ENCODE results near the gene C1orf167. TPM values are rescaled to one million over a fixed set of nuclear protein-coding genes. Genes with fewer than 3 reads are reported as not detected.

C1orf167 gene
- total RNA-seq, 1 donor from 2014 or later, result not detected

DNA sequence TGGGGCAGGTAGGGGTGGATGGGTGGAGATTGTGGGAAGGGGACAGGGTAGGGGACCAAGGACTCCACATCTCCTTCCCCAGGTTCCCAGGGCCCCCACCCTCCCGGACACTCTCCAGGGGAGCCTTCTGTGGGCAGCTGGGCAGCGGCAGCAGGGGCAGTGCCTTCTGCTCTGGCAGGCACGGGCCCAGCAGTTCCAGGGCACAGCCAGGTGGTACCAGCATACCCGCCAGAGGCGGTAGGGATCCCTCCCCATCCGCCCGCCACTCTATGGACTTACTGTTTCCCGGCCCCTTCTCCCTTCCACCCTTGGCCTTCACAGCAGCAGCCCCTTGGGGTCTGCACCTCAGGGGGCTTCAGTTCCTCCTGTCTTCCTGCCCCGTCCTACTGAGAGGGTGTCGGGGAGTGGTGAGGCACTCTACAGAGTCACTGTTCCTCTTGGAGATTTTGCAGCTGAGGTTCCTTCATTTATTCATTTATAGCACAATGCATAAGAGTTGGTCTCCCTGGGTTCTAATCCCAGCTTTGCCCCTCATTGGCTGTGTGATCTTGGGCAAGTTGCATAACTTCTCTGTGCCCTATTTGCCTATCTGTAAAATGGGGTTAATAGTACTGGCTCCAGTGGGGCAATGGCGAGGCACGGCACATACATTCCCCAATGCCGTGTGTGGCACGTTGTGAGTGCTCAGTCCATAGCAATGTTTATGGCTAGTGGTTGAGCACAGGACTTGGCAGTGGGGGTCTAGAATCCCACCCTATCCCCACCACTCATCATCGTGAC lies 17.0 kb downstream of the C1orf167 start:
- Mint-ChIP-seq H3K4me1 (no peaks in the 10 kb centered on the region), H3K9me3 (no peaks in the 10 kb centered on the region), H3K36me3 (ENCODE audit: low read depth) (no peaks in the 10 kb centered on the region), H3K27me3 (no peaks in the 10 kb centered on the region), H3K27ac (no peak overlapping the region), H3K4me3 (no peak overlapping the region)
- DNase-seq, result no peak
- intact Hi-C loops (cut with micrococcal nuclease), result no loop called here

DNA sequence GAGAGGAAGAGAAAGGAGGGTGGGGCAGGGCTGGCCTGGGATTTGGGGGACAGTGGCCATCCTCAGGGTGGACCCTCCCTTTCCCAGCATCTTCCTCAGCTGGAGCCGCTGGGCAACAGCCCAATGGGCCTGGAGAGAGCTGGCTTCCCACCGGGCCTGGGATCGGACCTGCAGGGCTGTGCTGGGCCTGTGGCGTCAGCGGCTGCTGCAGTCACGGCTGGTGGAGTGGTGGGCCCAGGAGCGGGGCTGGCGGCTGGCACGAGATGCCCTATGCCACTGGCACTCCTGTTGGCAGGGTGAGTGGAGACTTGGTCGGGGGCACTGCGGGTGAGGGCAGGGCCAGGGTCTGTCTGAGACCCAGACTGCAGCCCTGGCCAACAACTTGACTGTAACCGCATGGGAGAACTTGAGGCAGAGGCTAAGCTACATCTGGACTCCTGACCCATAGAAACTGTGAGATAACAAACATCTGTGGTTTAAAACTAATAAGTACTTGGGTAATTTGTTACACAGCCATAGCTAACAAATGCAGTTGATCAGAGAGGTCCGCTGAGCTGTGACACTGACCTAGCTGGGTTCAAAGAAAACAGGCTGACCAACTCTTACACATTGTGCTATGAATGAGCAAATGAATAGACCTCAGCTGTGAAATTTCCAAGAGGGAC lies 17.9 kb downstream of the C1orf167 start:
- Mint-ChIP-seq H3K27me3 (no peaks in the 10 kb centered on the region), H3K36me3 (ENCODE audit: low read depth) (no peaks in the 10 kb centered on the region), H3K27ac (no peak overlapping the region), H3K4me1 (no peaks in the 10 kb centered on the region), H3K4me3 (no peak overlapping the region), H3K9me3 (no peaks in the 10 kb centered on the region)
- DNase-seq, result no peak
- intact Hi-C loops (cut with micrococcal nuclease), result no loop called here

DNA sequence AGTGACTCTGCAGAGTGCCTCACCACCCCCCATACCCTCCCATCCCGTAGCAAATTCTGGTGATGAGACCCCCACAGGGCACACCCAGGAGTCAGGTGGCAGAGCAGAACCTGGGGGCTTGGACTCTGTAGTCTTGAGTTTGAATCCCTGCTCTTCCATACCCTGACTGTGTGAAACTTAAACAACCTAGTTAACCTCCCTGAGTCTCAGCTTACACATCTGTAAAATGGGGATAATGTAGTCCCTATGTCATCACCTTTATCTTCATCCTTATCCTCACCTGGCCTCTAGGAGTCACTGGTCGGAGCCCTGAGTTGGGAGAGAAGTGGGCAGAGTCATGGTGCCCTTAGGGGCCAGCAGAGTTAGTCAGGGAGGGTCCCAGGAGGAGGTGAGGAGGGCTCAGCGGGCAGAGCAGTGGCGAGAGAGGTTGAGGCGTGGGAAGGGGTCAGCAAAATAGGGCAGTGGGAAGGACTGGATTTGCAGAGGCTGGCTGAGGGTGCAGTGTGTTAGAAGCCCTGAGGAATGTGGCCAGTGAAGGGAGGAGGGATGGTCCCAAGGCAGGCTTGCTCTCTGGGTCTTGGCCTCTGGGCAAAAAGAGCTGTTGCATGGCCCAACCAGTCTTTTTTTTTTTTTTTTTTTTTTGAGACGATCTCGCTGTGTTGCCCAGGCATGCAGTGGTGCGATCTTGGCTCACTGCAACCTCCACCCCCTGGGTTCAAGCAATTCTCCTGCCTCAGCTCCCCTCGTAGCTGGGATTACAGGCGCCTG lies 18.6 kb downstream of the C1orf167 start:
- H3K9me3 Mint-ChIP-seq, result no peaks in the 10 kb centered on the region
- no peak overlapping the region for H3K27ac Mint-ChIP-seq
- intact Hi-C loops (cut with micrococcal nuclease), result no loop called here
- peaks cover 2% of the 10 kb centered on the region for H3K4me1 Mint-ChIP-seq
- H3K4me3 Mint-ChIP-seq, result no peak overlapping the region
- H3K36me3 Mint-ChIP-seq (ENCODE audit: low read depth), result no peaks in the 10 kb centered on the region
- no peak for DNase-seq
- no peaks in the 10 kb centered on the region for H3K27me3 Mint-ChIP-seq

DNA sequence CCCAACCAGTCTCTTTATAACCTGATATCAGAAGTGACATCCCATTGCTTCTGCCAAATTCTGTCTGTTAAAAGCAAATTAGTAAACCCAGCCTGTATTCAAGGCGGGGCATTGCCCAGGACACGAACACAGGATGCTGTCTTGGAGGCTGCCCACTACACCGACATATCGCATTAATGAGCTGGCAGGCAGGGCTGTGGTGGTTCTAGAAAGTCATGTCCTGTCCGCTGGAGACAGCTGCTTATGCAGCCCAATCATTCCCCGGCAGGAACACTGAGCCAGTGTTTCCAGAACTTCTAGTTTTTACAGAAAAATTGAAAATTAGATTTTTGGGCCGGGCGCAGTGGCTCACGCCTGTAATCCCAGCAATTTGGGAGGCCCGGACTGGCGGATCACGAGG lies 19.3 kb downstream of the C1orf167 start:
- H3K4me1 Mint-ChIP-seq, result peaks cover 2% of the 10 kb centered on the region

GRCh38 chr1:11782127-11782708 lies 20.2 kb downstream of the C1orf167 start:
- no peak overlapping the region for H3K4me3 Mint-ChIP-seq
- no peak overlapping the region for H3K27ac Mint-ChIP-seq
- no peak for DNase-seq
- intact Hi-C loops (cut with micrococcal nuclease), result no loop called here
- no peaks in the 10 kb centered on the region for H3K36me3 Mint-ChIP-seq (ENCODE audit: low read depth)
- H3K27me3 Mint-ChIP-seq, result no peaks in the 10 kb centered on the region
- no peaks in the 10 kb centered on the region for H3K9me3 Mint-ChIP-seq
- peaks cover 2% of the 10 kb centered on the region for H3K4me1 Mint-ChIP-seq

More for the DNA sequence above, 19.3 kb downstream of the C1orf167 start:
- intact Hi-C loops (cut with micrococcal nuclease), result no loop called here
- no peak for DNase-seq
- Mint-ChIP-seq H3K9me3 (no peaks in the 10 kb centered on the region), H3K36me3 (ENCODE audit: low read depth) (no peaks in the 10 kb centered on the region), H3K27me3 (no peaks in the 10 kb centered on the region), H3K27ac (no peak overlapping the region), H3K4me3 (no peak overlapping the region)

GRCh38 chr1:11783556-11783955 lies 21.6 kb downstream of the C1orf167 start:
- DNase-seq, result no peak
- H3K27me3 Mint-ChIP-seq, result no peaks in the 10 kb centered on the region
- H3K36me3 Mint-ChIP-seq (ENCODE audit: low read depth), result no peaks in the 10 kb centered on the region
- H3K27ac Mint-ChIP-seq, result no peak overlapping the region
- no peaks in the 10 kb centered on the region for H3K9me3 Mint-ChIP-seq
- intact Hi-C loops (cut with micrococcal nuclease), result no loop called here
- H3K4me1 Mint-ChIP-seq, result peaks cover 2% of the 10 kb centered on the region
- no peak overlapping the region for H3K4me3 Mint-ChIP-seq

DNA sequence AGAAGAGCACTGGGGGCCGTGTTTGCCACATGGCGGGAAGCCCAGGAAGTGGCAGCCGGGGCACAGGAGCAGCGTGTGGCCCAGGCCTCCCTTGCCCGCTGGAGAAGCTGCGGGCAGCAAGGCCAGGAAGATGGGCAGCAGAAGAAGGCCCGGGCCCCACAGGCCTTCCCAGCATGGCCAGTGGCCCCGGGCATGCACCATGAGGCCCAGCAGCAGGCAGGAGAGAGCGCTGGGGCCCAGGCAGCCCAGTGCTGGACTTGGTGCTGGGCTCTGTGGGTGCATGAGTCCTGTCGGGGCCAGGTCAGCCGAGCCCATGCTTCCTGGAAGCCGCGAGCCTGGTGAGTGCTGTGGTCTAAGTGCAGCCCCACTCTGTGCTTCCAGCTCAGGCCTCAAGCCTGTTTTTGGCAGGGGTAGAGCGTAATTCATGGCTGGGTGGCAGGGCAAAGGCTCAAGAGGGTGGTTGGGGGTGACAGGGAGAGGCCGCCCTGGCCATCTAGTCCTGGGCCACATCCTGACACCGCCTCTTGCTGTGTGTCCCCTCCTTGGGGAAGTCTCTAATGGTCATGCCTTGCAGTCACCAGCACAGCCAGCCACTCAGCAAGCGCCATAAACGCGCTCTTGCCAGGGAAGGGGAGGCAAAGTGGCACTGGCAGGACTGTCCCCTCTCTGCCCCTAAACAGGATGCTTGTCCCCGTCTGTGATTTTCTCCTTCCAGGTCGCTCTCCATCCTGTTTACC lies 22.4 kb downstream of the C1orf167 start:
- no peaks in the 10 kb centered on the region for H3K27me3 Mint-ChIP-seq
- intact Hi-C loops (cut with micrococcal nuclease), result no loop called here

DNA sequence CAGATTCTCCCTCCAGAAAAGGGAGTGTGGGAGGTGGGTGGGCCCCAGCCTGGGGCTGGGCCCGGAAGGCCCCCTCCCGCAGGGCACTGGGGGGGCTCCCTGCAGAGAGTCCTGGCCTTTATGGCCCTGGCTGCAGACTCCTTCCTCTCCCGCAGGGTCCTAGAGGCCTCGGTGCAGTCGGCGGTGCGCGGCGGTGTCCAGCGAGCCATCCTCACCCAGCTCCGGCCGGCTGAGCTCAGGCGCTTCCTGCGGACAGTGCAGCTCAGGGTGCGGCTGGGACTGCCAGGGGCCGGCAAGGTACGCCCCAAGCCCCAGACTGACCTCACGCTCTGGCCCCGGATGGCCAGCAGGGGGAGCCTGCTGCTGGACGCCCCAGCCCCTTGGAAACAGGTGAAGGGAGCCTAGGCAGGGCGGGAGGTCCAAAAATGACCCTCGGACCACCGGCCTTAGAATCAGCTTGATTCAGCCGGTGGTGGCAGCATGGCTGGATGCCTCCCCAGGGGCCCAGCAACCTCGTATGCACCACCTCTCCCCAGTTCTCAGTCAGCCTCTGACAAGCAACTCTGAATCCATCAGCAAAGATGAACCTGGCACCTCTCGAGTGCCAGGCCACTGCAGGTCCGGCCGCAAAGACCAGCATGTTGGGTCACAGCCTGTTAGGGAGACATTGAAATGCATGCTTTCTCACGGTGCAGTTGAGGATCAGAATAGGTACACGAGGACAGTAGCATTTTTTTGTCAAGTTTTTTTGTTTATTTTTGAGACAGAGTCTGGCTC lies 23.2 kb downstream of the C1orf167 start:
- peak overlapping the region; percentile 41 for H3K4me3 Mint-ChIP-seq
- H3K36me3 Mint-ChIP-seq (ENCODE audit: low read depth), result no peaks in the 10 kb centered on the region
- DNase-seq, result peak; percentile 84
- peaks cover 2% of the 10 kb centered on the region for H3K4me1 Mint-ChIP-seq
- no peaks in the 10 kb centered on the region for H3K9me3 Mint-ChIP-seq
- H3K27me3 Mint-ChIP-seq, result no peaks in the 10 kb centered on the region
- no peak overlapping the region for H3K27ac Mint-ChIP-seq
- intact Hi-C loops (cut with micrococcal nuclease), result no loop called here

More for the DNA sequence above, 22.4 kb downstream of the C1orf167 start:
- Mint-ChIP-seq H3K9me3 (no peaks in the 10 kb centered on the region), H3K36me3 (ENCODE audit: low read depth) (no peaks in the 10 kb centered on the region), H3K4me3 (no peak overlapping the region), H3K4me1 (peaks cover 2% of the 10 kb centered on the region), H3K27ac (no peak overlapping the region)
- no peak for DNase-seq

- intact Hi-C loops (cut with micrococcal nuclease), result no loop called here
- H3K27me3 Mint-ChIP-seq, result no peaks in the 10 kb centered on the region
- no peak overlapping the region for H3K27ac Mint-ChIP-seq
- no peak for DNase-seq
- peaks cover 2% of the 10 kb centered on the region for H3K4me1 Mint-ChIP-seq
- H3K4me3 Mint-ChIP-seq, result no peak overlapping the region
- peaks cover 5% of the 10 kb centered on the region for H3K36me3 Mint-ChIP-seq (ENCODE audit: low read depth)
- no peaks in the 10 kb centered on the region for H3K9me3 Mint-ChIP-seq
Measured at GRCh38 chr1:11786168-11786567, 24.2 kb downstream of the C1orf167 start.

GRCh38 chr1:11787251-11787803 lies 25.3 kb downstream of the C1orf167 start:
- peaks cover 10% of the 10 kb centered on the region for H3K36me3 Mint-ChIP-seq (ENCODE audit: low read depth)
- peaks cover 2% of the 10 kb centered on the region for H3K4me1 Mint-ChIP-seq
- H3K4me3 Mint-ChIP-seq, result no peak overlapping the region
- H3K27ac Mint-ChIP-seq, result no peak overlapping the region
- intact Hi-C loops (cut with micrococcal nuclease), result no loop called here
- H3K9me3 Mint-ChIP-seq, result no peaks in the 10 kb centered on the region
- H3K27me3 Mint-ChIP-seq, result no peaks in the 10 kb centered on the region
- DNase-seq, result no peak

DNA sequence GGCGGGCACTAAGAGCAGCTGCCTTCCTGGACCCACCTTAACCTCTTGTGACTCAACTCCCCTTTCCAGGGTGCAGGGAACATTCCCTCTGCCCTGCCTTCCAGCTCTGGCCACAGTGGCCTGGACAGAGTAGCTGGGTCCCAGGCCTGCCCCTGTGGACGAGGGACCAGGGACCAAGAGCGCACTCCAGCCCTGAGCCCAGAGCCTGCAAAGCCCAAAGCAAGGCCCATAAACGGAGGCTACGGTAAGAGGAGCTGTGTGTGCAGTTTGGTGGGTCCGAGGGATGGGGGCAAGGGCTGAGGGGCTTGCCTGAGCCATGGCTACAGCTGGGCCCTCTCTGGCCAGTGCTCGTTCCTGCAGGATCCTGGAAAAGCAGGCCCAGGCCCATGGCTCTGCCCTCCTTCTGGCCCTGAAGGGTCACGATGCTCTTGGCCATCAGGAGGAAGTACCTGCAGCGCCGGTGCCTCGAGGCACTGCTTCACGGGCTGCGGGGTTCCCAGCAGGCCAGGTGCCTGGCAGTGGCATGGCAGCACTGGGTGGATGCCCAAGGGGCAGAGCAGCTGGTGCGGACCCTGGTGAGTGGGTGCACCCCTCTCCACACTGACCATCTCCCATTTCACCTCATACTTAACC lies 25.9 kb downstream of the C1orf167 start:
- H3K27me3 Mint-ChIP-seq, result no peaks in the 10 kb centered on the region
- no peak overlapping the region for H3K4me3 Mint-ChIP-seq
- DNase-seq, result no peak
- no peaks in the 10 kb centered on the region for H3K9me3 Mint-ChIP-seq
- peaks cover 2% of the 10 kb centered on the region for H3K4me1 Mint-ChIP-seq
- intact Hi-C loops (cut with micrococcal nuclease), result no loop called here
- no peak overlapping the region for H3K27ac Mint-ChIP-seq
- H3K36me3 Mint-ChIP-seq (ENCODE audit: low read depth), result peaks cover 10% of the 10 kb centered on the region

DNA sequence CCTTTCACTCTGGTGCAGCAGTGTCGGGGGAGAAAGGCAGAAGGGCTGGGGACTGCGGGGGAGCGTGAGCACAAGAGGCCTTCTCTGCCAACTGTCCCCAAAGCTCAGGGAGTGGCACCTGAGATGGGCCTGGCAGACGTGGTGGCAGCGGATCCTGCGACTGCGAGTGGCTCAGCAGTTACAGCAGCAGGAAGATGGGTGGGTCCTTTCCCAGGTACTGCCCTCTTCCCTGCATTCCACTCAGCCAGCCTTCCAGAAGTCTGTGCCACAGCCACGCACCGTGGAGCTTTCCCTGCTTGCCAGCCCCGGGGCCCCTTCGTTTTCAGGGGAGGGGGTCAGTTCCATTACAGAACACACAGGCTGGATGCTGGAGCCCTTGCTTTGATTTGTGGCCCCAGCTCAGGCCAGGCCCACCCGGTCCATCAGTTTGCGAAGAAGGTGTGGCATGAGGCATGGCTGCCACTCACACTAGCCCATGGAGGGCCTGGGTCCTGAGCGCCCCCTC lies 26.6 kb downstream of the C1orf167 start:
- H3K4me1 Mint-ChIP-seq, result peaks cover 2% of the 10 kb centered on the region
- no peaks in the 10 kb centered on the region for H3K27me3 Mint-ChIP-seq
- intact Hi-C loops (cut with micrococcal nuclease), result no loop called here
- H3K4me3 Mint-ChIP-seq, result no peak overlapping the region
- no peaks in the 10 kb centered on the region for H3K9me3 Mint-ChIP-seq
- H3K36me3 Mint-ChIP-seq (ENCODE audit: low read depth), result peaks cover 10% of the 10 kb centered on the region
- H3K27ac Mint-ChIP-seq, result no peak overlapping the region
- DNase-seq, result no peak

All from activated CD4-positive, alpha-beta T cell treated with anti-CD3 and anti-CD28 coated beads, Interleukin-2, amount 10 ng/mL, durations not matched to agents 24 days and 14 days (primary cell).